HEK293T (cell line): ENCODE data around the gene KRTAP10-8.

Source experiments
- ARNT ChIP-seq: fragments of 450-650 bp; IDR thresholded peaks from 2 replicates; pipeline ENCODE4 v1.6.1; 2017; ENCODE audit warnings: mild to moderate bottlenecking
- BHLHE40 ChIP-seq: fragments of 450-650 bp; IDR thresholded peaks from 2 replicates; pipeline ENCODE4 v1.6.1; 2016; ENCODE audit warnings: mild to moderate bottlenecking, moderate library complexity, borderline replicate concordance
- CTBP1 ChIP-seq: fragments of 450-650 bp; IDR thresholded peaks from 2 replicates; pipeline ENCODE4 v1.6.1; 2016; ENCODE audit warnings: borderline replicate concordance
- ELF4 ChIP-seq: fragments of 450-650 bp; IDR thresholded peaks from 2 replicates; pipeline ENCODE4 v1.6.1; 2017; ENCODE audit warnings: antibody characterized with exemption
- FOXA1 ChIP-seq: fragments of 450-650 bp; IDR thresholded peaks from 2 replicates; pipeline ENCODE4 v1.6.1; 2016; ENCODE audit warnings: mild to moderate bottlenecking
- FOXK2 ChIP-seq: fragments of 450-650 bp; IDR thresholded peaks from 2 replicates; pipeline ENCODE4 v1.6.1; 2016; ENCODE audit warnings: mild to moderate bottlenecking
- HDGF ChIP-seq: fragments of 450-650 bp; IDR thresholded peaks from 2 replicates; pipeline ENCODE4 v1.6.1; 2017; ENCODE audit warnings: antibody characterized with exemption, borderline replicate concordance
- L3MBTL2 ChIP-seq: fragments of 450-650 bp; conservative IDR thresholded peaks from 2 replicates; pipeline ENCODE4 v1.6.1; 2016; ENCODE audit warnings: mild to moderate bottlenecking
- NFRKB ChIP-seq: fragments of 450-650 bp; IDR thresholded peaks from 2 replicates; pipeline ENCODE4 v1.6.1; 2016; ENCODE audit warnings: mild to moderate bottlenecking, moderate library complexity
- PKNOX1 ChIP-seq: fragments of 450-650 bp; IDR thresholded peaks from 2 replicates; pipeline ENCODE4 v1.6.1; 2016
- SP1 ChIP-seq: fragments of 450-650 bp; IDR thresholded peaks from 2 replicates; pipeline ENCODE4 v1.6.1; 2017
- SUZ12 ChIP-seq: fragments of 450-650 bp; IDR thresholded peaks from 2 replicates; pipeline ENCODE4 v1.6.1; 2016; ENCODE audit warnings: mild to moderate bottlenecking
- TARDBP ChIP-seq: fragments of 450-650 bp; IDR thresholded peaks from 2 replicates; pipeline ENCODE4 v1.6.1; 2016
- ZNF384 ChIP-seq: fragments of 450-650 bp; IDR thresholded peaks from 2 replicates; pipeline ENCODE4 v1.6.1; 2016

GRCh38 chr21:44653123-44653522 is 41.2 kb downstream of the KRTAP10-8 start:
- TF ChIP-seq FOXK2 (no peak), FOXA1 (no peak), NFRKB (no peak), SUZ12 (no peak), ZNF384 (no peak), SP1 (no peak), HDGF (no peak), TARDBP (no peak), BHLHE40 (no peak), CTBP1 (no peak), PKNOX1 (no peak), L3MBTL2 (peak; percentile 47), ELF4 (no peak), ARNT (no peak)
